ENCODE measurements around the gene FRMD8.

- no peak for TF ChIP-seq CTCF (IDR thresholded peaks at IDR 0.05 in 8 of 11, conservative IDR thresholded peaks at IDR 0.05 in 3 of 11)
- no peak for TF ChIP-seq POLR2A (IDR thresholded peaks at IDR 0.05)
These were observed 16.4 kb downstream of the FRMD8 start for GRCh38 chr11:65402790-65403189.

Measured in spleen (tissue), 7 donors.